ENCODE data around the gene CCL17. TPM values are rescaled to one million over a fixed set of nuclear protein-coding genes. Genes with fewer than 3 reads are reported as not detected.

Gene CCL17
- total and polyA plus RNA-seq, 9 of the 15 experiments (the other 6 are each of a cell fraction or from before 2014, with no cell fraction given): not detected

- TF ChIP-seq BCL6 (CRISPR knock-in tag; IDR thresholded peaks at IDR 0.05) (no peak), ZC3H11A (IDR thresholded peaks at IDR 0.05; ENCODE audit: low read depth, low read length) (no peak), MCM5 (IDR thresholded peaks at IDR 0.05; ENCODE audit: low read depth) (no peak), GTF2A2 (tag; IDR thresholded peaks at IDR 0.05) (no peak), MEIS2 (IDR thresholded peaks at IDR 0.05; ENCODE audit: partially characterized antibody) (no peak), ZNF75A (CRISPR knock-in tag; IDR thresholded peaks at IDR 0.05) (no peak), SMAD1 (IDR thresholded peaks at IDR 0.05; ENCODE audit: low read depth, low read length, partially characterized antibody) (peak; percentile 73), ZNF445 (CRISPR knock-in tag; IDR thresholded peaks at IDR 0.05; ENCODE audit: low read depth) (no peak), ZNF277 (CRISPR knock-in tag; IDR thresholded peaks at IDR 0.05; ENCODE audit: borderline replicate concordance) (no peak), NUFIP1 (IDR thresholded peaks at IDR 0.05; ENCODE audit: partially characterized antibody) (no peak), ETV1 (tag; conservative IDR thresholded peaks at IDR 0.05; ENCODE audit: low read depth) (peak; percentile 93), MYNN (IDR thresholded peaks at IDR 0.05) (no peak), MYNN (CRISPR knock-in tag; IDR thresholded peaks at IDR 0.05) (no peak), IRF1 (CRISPR knock-in tag; IDR thresholded peaks at IDR 0.05; ENCODE audit: borderline replicate concordance) (no peak), ZNF143 (CRISPR knock-in tag; IDR thresholded peaks at IDR 0.05) (no peak), TCF7 (IDR thresholded peaks at IDR 0.05; ENCODE audit: borderline replicate concordance) (0 out of 2 replicates have a peak, but pooled peaks have one; percentile 26), KDM1A (IDR thresholded peaks at IDR 0.05) (peak in 1 of 2 experiments; percentile 65; a peak in 3 of 4 replicates), ZNF384 (IDR thresholded peaks at IDR 0.05; ENCODE audit: low read depth, low read length) (peak; percentile 28; the same call in 1 of the 2 replicates), ZNF583 (CRISPR knock-in tag; IDR thresholded peaks at IDR 0.05) (no peak), CXXC5 (CRISPR knock-in tag; IDR thresholded peaks at IDR 0.05) (peak; percentile 93), TEAD1 (CRISPR knock-in tag; IDR thresholded peaks at IDR 0.05) (peak in 1 of 2 experiments; percentile 23; a peak in 1 of 4 replicates), STAG1 (CRISPR knock-in tag; IDR thresholded peaks at IDR 0.05; ENCODE audit: borderline replicate concordance) (no peak), TOE1 (IDR thresholded peaks at IDR 0.05; ENCODE audit: borderline replicate concordance) (0 out of 2 replicates have a peak, but pooled peaks have one; percentile 46), TOE1 (CRISPR knock-in tag; IDR thresholded peaks at IDR 0.05; ENCODE audit: borderline replicate concordance, low read depth) (no peak), HOMEZ (CRISPR knock-in tag; IDR thresholded peaks at IDR 0.05) (no peak), CHD2 (IDR thresholded peaks at IDR 0.05; ENCODE audit: low read depth, low read length) (no peak), ZNF644 (tag; IDR thresholded peaks at IDR 0.05; ENCODE audit: low read depth) (no peak), ZSCAN32 (CRISPR knock-in tag; IDR thresholded peaks at IDR 0.05) (0 out of 2 replicates have a peak, but pooled peaks have one; percentile 5)
These were observed 57.8 kb downstream of the CCL17 start, which contains the start of gene POLR2C (continued) for GRCh38 chr16:57462209-57462977.
